H9 (cell line): ENCODE results near the gene C11orf58. TPM values are rescaled to one million over a fixed set of nuclear protein-coding genes. Genes with fewer than 3 reads are reported as not detected.

Source experiments
- DNase-seq: peaks from one replicate; pipeline ENCODE4 v3.0.0-alpha.2; 2017
- H2AFZ ChIP-seq: one replicate; pipeline ENCODE4 v1.6.1; 2013; ENCODE audit warnings: mild to moderate bottlenecking, low read length, control low read depth, moderate library complexity
- H2AK5ac ChIP-seq: 2 replicates; pipeline ENCODE4 v1.6.1; 2013; ENCODE audit warnings: low read length, control low read depth, mixed read lengths; ENCODE audit not compliant: insufficient read length
- H2BK120ac ChIP-seq: one replicate; pipeline ENCODE4 v1.6.1; 2013; ENCODE audit warnings: low read depth, mild to moderate bottlenecking, low read length, control low read depth, inconsistent platforms; ENCODE audit not compliant: poor library complexity, severe bottlenecking
- H2BK12ac ChIP-seq: 2 replicates; pipeline ENCODE4 v1.6.1; 2013; ENCODE audit warnings: low read length, control low read depth, mixed read lengths, low read depth; ENCODE audit not compliant: insufficient read length
- H2BK15ac ChIP-seq: 2 replicates; pipeline ENCODE4 v1.6.1; 2013; ENCODE audit warnings: low read depth, low read length, control low read depth
- H2BK20ac ChIP-seq: one replicate; pipeline ENCODE4 v1.6.1; 2013; ENCODE audit warnings: low read depth, mild to moderate bottlenecking, low read length, control low read depth, inconsistent platforms; ENCODE audit not compliant: poor library complexity, severe bottlenecking
- H2BK5ac ChIP-seq: 2 replicates; pipeline ENCODE4 v1.6.1; 2013; ENCODE audit warnings: low read length, control low read depth, mixed read lengths; ENCODE audit not compliant: insufficient read length
- H3K14ac ChIP-seq: 2 replicates; pipeline ENCODE4 v1.6.1; 2013; ENCODE audit warnings: low read length, control low read depth; ENCODE audit not compliant: insufficient read depth
- H3K18ac ChIP-seq: 2 replicates; pipeline ENCODE4 v1.6.1; 2013; ENCODE audit warnings: low read depth, mild to moderate bottlenecking, mixed read lengths, low read length, control low read depth; ENCODE audit not compliant: insufficient read length
- H3K23ac ChIP-seq: 2 replicates; pipeline ENCODE4 v1.6.1; 2013; ENCODE audit warnings: low read length, control low read depth, mixed read lengths, low read depth; ENCODE audit not compliant: insufficient read length
- H3K23me2 ChIP-seq: 2 replicates; pipeline ENCODE4 v1.6.1; 2013; ENCODE audit warnings: low read depth, mild to moderate bottlenecking, mixed read lengths, low read length, control low read depth; ENCODE audit not compliant: insufficient read length, poor library complexity, severe bottlenecking
- H3K27ac ChIP-seq: 2 replicates; pipeline ENCODE4 v1.5.1; 2013; ENCODE audit warnings: low read length, control low read depth, mixed read lengths, low read depth; ENCODE audit not compliant: insufficient read length
- H3K27me3 ChIP-seq: 2 replicates; pipeline ENCODE4 v1.6.1; 2013; ENCODE audit warnings: low read length, control low read depth, inconsistent platforms; ENCODE audit not compliant: insufficient read depth
- H3K4ac ChIP-seq: 2 replicates; pipeline ENCODE4 v1.6.1; 2013; ENCODE audit warnings: low read depth, mild to moderate bottlenecking, control low read depth, inconsistent platforms, low read length, moderate library complexity
- H3K4me1 ChIP-seq: 2 replicates; pipeline ENCODE4 v1.6.1; 2013; ENCODE audit warnings: low read length, control low read depth, inconsistent platforms; ENCODE audit not compliant: insufficient read depth
- H3K4me2 ChIP-seq: 2 replicates; pipeline ENCODE4 v1.6.1; 2013; ENCODE audit warnings: low read length, control low read depth, mixed read lengths; ENCODE audit not compliant: insufficient read length, insufficient read depth
- H3K56ac ChIP-seq: 2 replicates; pipeline ENCODE4 v1.6.1; 2013; ENCODE audit warnings: low read depth, mild to moderate bottlenecking, mixed read lengths, low read length, control low read depth; ENCODE audit not compliant: insufficient read length
- H3K79me1 ChIP-seq: 2 replicates; pipeline ENCODE4 v1.6.1; 2013; ENCODE audit warnings: low read depth, mild to moderate bottlenecking, moderate library complexity, low read length, control low read depth, inconsistent platforms; ENCODE audit not compliant: insufficient read depth, poor library complexity, severe bottlenecking
- H3K79me2 ChIP-seq: 2 replicates; pipeline ENCODE4 v1.6.1; 2013; ENCODE audit warnings: low read length, control low read depth, inconsistent platforms; ENCODE audit not compliant: insufficient read depth
- H3K9ac ChIP-seq: 2 replicates; pipeline ENCODE4 v1.6.1; 2013; ENCODE audit warnings: low read length, control low read depth, mixed read lengths; ENCODE audit not compliant: insufficient read length; ENCODE audit errors: extremely low read depth
- H3K9me3 ChIP-seq: one replicate; pipeline ENCODE4 v1.6.1; 2013; ENCODE audit warnings: low read depth, low read length, inconsistent platforms; ENCODE audit not compliant: control insufficient read depth
- H3T11ph ChIP-seq: one replicate; pipeline ENCODE4 v1.6.1; 2013; ENCODE audit warnings: mild to moderate bottlenecking, low read length, control low read depth, inconsistent platforms
- H4K20me1 ChIP-seq: one replicate; pipeline ENCODE4 v1.6.1; 2013; ENCODE audit not compliant: control insufficient read depth, insufficient read length, insufficient read depth
- H4K5ac ChIP-seq: 2 replicates; pipeline ENCODE4 v1.6.1; 2013; ENCODE audit warnings: low read depth, mild to moderate bottlenecking, mixed read lengths, low read length, control low read depth; ENCODE audit not compliant: insufficient read length
- H4K8ac ChIP-seq: replicated peaks from 2 replicates; pipeline ENCODE4 v1.6.1; 2013; ENCODE audit warnings: low read length, control low read depth, mixed read lengths, low read depth; ENCODE audit not compliant: insufficient read length
- H4K91ac ChIP-seq: 2 replicates; pipeline ENCODE4 v1.6.1; 2013; ENCODE audit warnings: low read depth, mild to moderate bottlenecking, moderate library complexity, mixed read lengths, low read length, control low read depth; ENCODE audit not compliant: insufficient read length
- H3K27ac Mint-ChIP-seq, 3 experiments: 2 replicates in 2 of 3; 3 replicates in 1 of 3; pipeline ENCODE4 v1.8.0; 2020 to 2021; ENCODE audit warnings: mixed read lengths in 3 of 3, mild to moderate bottlenecking in 1 of 3, moderate library complexity in 1 of 3
- H3K27me3 Mint-ChIP-seq: 2 replicates; pipeline ENCODE4 v1.8.0; 2021; ENCODE audit warnings: low read depth, mild to moderate bottlenecking, moderate library complexity, mixed read lengths
- H3K36me3 Mint-ChIP-seq, 3 experiments: 2 replicates in 2 of 3; 3 replicates in 1 of 3; pipeline ENCODE4 v1.8.0; 2020 to 2021; ENCODE audit warnings: low read depth in 3 of 3, mixed read lengths in 3 of 3; ENCODE audit not compliant: insufficient read depth in 1 of 3
- H3K4me1 Mint-ChIP-seq, 2 experiments: 2 replicates each; pipeline ENCODE4 v1.8.0; 2020; ENCODE audit warnings: mixed read lengths in 2 of 2
- H3K4me3 Mint-ChIP-seq, 2 experiments: 2 replicates in 1 of 2; 3 replicates in 1 of 2; pipeline ENCODE4 v1.8.0; 2020 to 2021; ENCODE audit warnings: mild to moderate bottlenecking in 2 of 2, mixed read lengths in 2 of 2, moderate library complexity in 1 of 2
- H3K9me3 Mint-ChIP-seq, 2 experiments: 2 replicates in 1 of 2; 3 replicates in 1 of 2; pipeline ENCODE4 v1.8.0; 2020; ENCODE audit warnings: mild to moderate bottlenecking in 2 of 2, mixed read lengths in 2 of 2, moderate library complexity in 1 of 2
- CTCF ChIP-seq: fragments of 200-600 bp; sonication (generic); conservative IDR thresholded peaks from 3 replicates; pipeline ENCODE4 v1.8.0; 2021; ENCODE audit warnings: antibody characterized with exemption, mild to moderate bottlenecking
- WGBS: extraction: QIAGEN DNeasy Blood & Tissue Kit; methylation state at CpG from one replicate; pipeline ENCODE4 v1.1.7; 2013; ENCODE audit warnings: missing lambda C conversion rate, low lambda C conversion rate, mixed read lengths; ENCODE audit not compliant: insufficient read length; ENCODE audit errors: extremely low coverage; 5-methylcytosine and 5-hydroxymethylcytosine counted together
- total RNA-seq: library from RNA; stranded (reverse); gene quantifications from 2 replicates; pipeline ENCODE4 v1.2.1, GENCODE V29; 2021

C11orf58 gene
- total RNA-seq, 1 experiment from 2014 or later = 169 TPM

- Histone ChIP-seq H2AFZ (no peak overlapping the region), H2BK120ac (no peak overlapping the region), H3K4ac (no peak overlapping the region), H3K27me3 (no peaks in the 10 kb centered on the region), H3K23me2 (no peaks in the 10 kb centered on the region), H3K4me1 (no peaks in the 10 kb centered on the region), H3K23ac (no peak overlapping the region), H3K9me3 (no peaks in the 10 kb centered on the region), H3K56ac (no peak overlapping the region), H3T11ph (no peak overlapping the region), H4K8ac (no peak overlapping the region), H3K18ac (no peak overlapping the region), H3K79me2 (no peaks in the 10 kb centered on the region), H3K79me1 (no peaks in the 10 kb centered on the region), H2AK5ac (no peak overlapping the region), H3K27ac (no peak overlapping the region), H3K9ac (no peak overlapping the region), H3K4me2 (no peak overlapping the region), H4K91ac (no peak overlapping the region), H2BK5ac (no peak overlapping the region), H2BK12ac (no peak overlapping the region), H4K20me1 (no peaks in the 10 kb centered on the region), H4K5ac (no peak overlapping the region), H2BK20ac (no peak overlapping the region), H3K14ac (no peak overlapping the region), H2BK15ac (no peak overlapping the region)
- Mint-ChIP-seq H3K27me3 (no peaks in the 10 kb centered on the region), H3K4me3 (no peak overlapping the region), H3K4me1 (peaks cover 0 to 5% of the 10 kb centered on the region in 2 experiments; a peak in 1 of 4 replicates), H3K27ac (no peak overlapping the region; a peak in 1 of 7 replicates), H3K9me3 (no peaks in the 10 kb centered on the region), H3K36me3 (peaks cover 0 to 17% (median 7%) of the 10 kb centered on the region in 3 experiments; a peak in 4 of 7 replicates)
- TF ChIP-seq CTCF = no peak
- no peak for DNase-seq
- no CpG with 5 or more reads among the region's 8 CpGs for WGBS
Observed at GRCh38 chr11:16805938-16806337, 67.5 kb downstream of the C11orf58 start.
